K562 (cell line): ENCODE measurements around the gene TNK2. TPM values are rescaled to one million over a fixed set of nuclear protein-coding genes. Genes with fewer than 3 reads are reported as not detected.

Source experiments
- CREB1 ChIP-seq, 2 experiments: sonication (generic) in 1 of 2; formaldehyde crosslinking in 1 of 2; IDR thresholded peaks; 2 replicates each; pipeline versions ENCODE4 v1.6.1 to v1.8.0; 2012 to 2022; ENCODE audit warnings: inconsistent platforms in 1 of 2, mild to moderate bottlenecking in 1 of 2, missing genetic modification reagents in 1 of 2, moderate library complexity in 1 of 2
- E2F8 ChIP-seq: fragments of 450-650 bp; IDR thresholded peaks from 2 replicates; pipeline ENCODE4 v1.7.1; 2018; ENCODE audit warnings: mild to moderate bottlenecking, low read depth; ENCODE audit not compliant: partially characterized antibody
- EWSR1 ChIP-seq: fragments of 450-650 bp; IDR thresholded peaks from 2 replicates; pipeline ENCODE4 v1.6.1; 2018; ENCODE audit warnings: borderline replicate concordance, mild to moderate bottlenecking, low read depth, moderate library complexity; ENCODE audit not compliant: partially characterized antibody
- FIP1L1 ChIP-seq: fragments of 200-400 bp; formaldehyde crosslinking; IDR thresholded peaks from 2 replicates; pipeline ENCODE4 v1.6.1; 2018; ENCODE audit warnings: mild to moderate bottlenecking, low read depth, low read length; ENCODE audit not compliant: poor library complexity, severe bottlenecking
- FOS ChIP-seq: IDR thresholded peaks from 3 replicates; pipeline ENCODE4 v1.6.1; 2011; ENCODE audit not compliant: insufficient read length; ENCODE audit errors: extremely low read depth
- GTF2E2 ChIP-seq: fragments of 200-800 bp; sonication (Bioruptor generic); IDR thresholded peaks from 2 replicates; pipeline ENCODE4 v1.6.1; 2016; ENCODE audit warnings: missing genetic modification characterization, missing compliant biosample characterization
- HCFC1 ChIP-seq: IDR thresholded peaks from 2 replicates; pipeline ENCODE4 v1.6.1; 2012; ENCODE audit warnings: low read depth, low read length, improper control_type of control experiment
- HEY1 ChIP-seq: fragments of 250-450 bp; sonication (Bioruptor Pico); IDR thresholded peaks from 2 replicates; pipeline ENCODE4 v1.5.0; 2020; ENCODE audit warnings: mild to moderate bottlenecking, moderate library complexity, borderline replicate concordance
- HOXB6 ChIP-seq: fragments of 250-450 bp; sonication (Bioruptor Pico); IDR thresholded peaks from 2 replicates; pipeline ENCODE4 v1.5.1; 2022; ENCODE audit warnings: mild to moderate bottlenecking, borderline replicate concordance
- MTA1 ChIP-seq: fragments of 450-650 bp; IDR thresholded peaks from 2 replicates; pipeline ENCODE4 v1.6.1; 2017; ENCODE audit warnings: borderline replicate concordance
- NRF1 ChIP-seq, 2 experiments: fragments of 450-650 bp; IDR thresholded peaks in 1 of 2; conservative IDR thresholded peaks in 1 of 2; 2 replicates each; pipeline ENCODE4 v1.6.1; 2014; ENCODE audit warnings: mild to moderate bottlenecking in 2 of 2
- SNIP1 ChIP-seq: fragments of 450-650 bp; IDR thresholded peaks from 2 replicates; pipeline ENCODE4 v1.7.1; 2017; ENCODE audit warnings: low read depth, mild to moderate bottlenecking
- SOX6 ChIP-seq: fragments of 450-650 bp; IDR thresholded peaks from 2 replicates; pipeline ENCODE4 v1.6.1; 2014; ENCODE audit warnings: mild to moderate bottlenecking
- TEAD2 ChIP-seq: fragments of 450-650 bp; IDR thresholded peaks from 2 replicates; pipeline ENCODE4 v1.6.1; 2016; ENCODE audit warnings: missing genetic modification characterization, control low read depth, missing compliant biosample characterization
- TRIM25 ChIP-seq: fragments of 450-650 bp; IDR thresholded peaks from 2 replicates; pipeline ENCODE4 v1.7.0; 2016; ENCODE audit warnings: borderline replicate concordance
- ZFP36 ChIP-seq: fragments of 150-350 bp; IDR thresholded peaks from 2 replicates; pipeline ENCODE4 v1.6.1; 2018; ENCODE audit warnings: low read length, low read depth; ENCODE audit not compliant: partially characterized antibody
- ZNF217 ChIP-seq: sonication (generic); formaldehyde crosslinking; IDR thresholded peaks from 2 replicates; pipeline ENCODE4 v1.8.0; 2022; ENCODE audit warnings: mild to moderate bottlenecking, missing genetic modification reagents
- ZNF24 ChIP-seq: fragments of 450-650 bp; IDR thresholded peaks from 2 replicates; pipeline ENCODE4 v1.6.1; 2016
- ZNF644 ChIP-seq: fragments of 200-800 bp; sonication (Bioruptor generic); IDR thresholded peaks from 2 replicates; pipeline ENCODE4 v1.6.1; 2016; ENCODE audit warnings: low read depth, missing genetic modification characterization, missing compliant biosample characterization
- ZNF707 ChIP-seq: fragments of 250-450 bp; sonication (Bioruptor Pico); conservative IDR thresholded peaks from 2 replicates; pipeline ENCODE4 v1.8.0; 2022; ENCODE audit warnings: inconsistent platforms, mild to moderate bottlenecking, moderate library complexity
- ZNF766 ChIP-seq: fragments of 200-800 bp; sonication (Bioruptor generic); conservative IDR thresholded peaks from 2 replicates; pipeline ENCODE4 v1.6.1; 2016; ENCODE audit warnings: missing genetic modification characterization, missing compliant biosample characterization
- polyA plus RNA-seq, 8 experiments: library from polyadenylated mRNA; depleted of rRNA in 4 of 8; stranded (reverse) in 5 of 8; unstranded in 3 of 8; fragments of >200 nt; fragmentation: Nextera tagmentation in 2 of 8; fragmentation: Illumina TruSeq in 1 of 8; extraction: Ambion mirVana in 2 of 8; extraction: Trizol in 1 of 8; gene quantifications; 2 replicates each; pipeline versions ENCODE4 v1.2.1 to v1.2.3, GENCODE V29; 2011 to 2014; ENCODE audit warnings: inconsistent platforms in 1 of 8, missing spikeins in 1 of 8
- total RNA-seq, 7 experiments: library from RNA; depleted of rRNA in 6 of 7; stranded (reverse); fragments of >200 nt in 6 of 7; fragmentation: Illumina TruSeq in 2 of 7; extraction: Trizol in 2 of 7; gene quantifications; 2 replicates each; pipeline versions ENCODE4 v1.2.1 to v1.2.3, GENCODE V29; 2011 to 2021; ENCODE audit warnings: low replicate concordance in 1 of 7
- TF ChIP-seq, protein P1 (sequence below): fragments of 450-650 bp; formaldehyde crosslinking; IDR thresholded peaks from 2 replicates; pipeline ENCODE4 v1.4.0; 2020; ENCODE audit warnings: mild to moderate bottlenecking, moderate library complexity

TNK2 gene
- total and polyA plus RNA-seq, 9 of the 15 experiments (the other 6 are each of a cell fraction or from before 2014, with no cell fraction given) = 0.03 to 33.8 (median 6.5) TPM

- TF ChIP-seq NRF1 (conservative IDR thresholded peaks at IDR 0.05 in 1 of 2, IDR thresholded peaks at IDR 0.05 in 1 of 2) (peak; percentile 31 to 42; a peak in 2 of 4 replicates), ZNF217 (no peak), TRIM25 (no peak), ZNF644 (tag) (no peak), FIP1L1 (no peak), SOX6 (no peak), ZFP36 (no peak), CREB1 (IDR thresholded peaks at IDR 0.05) (peak; percentile 84), CREB1 (CRISPR knock-in tag; IDR thresholded peaks at IDR 0.05) (peak; percentile 72), FOS (no peak), MTA1 (no peak), GTF2E2 (tag) (no peak), ZNF24 (no peak), HCFC1 (peak; percentile 31; the same call in 1 of the 2 replicates), ZNF707 (CRISPR knock-in tag) (no peak), HEY1 (CRISPR knock-in tag) (no peak), HOXB6 (no peak), TEAD2 (tag) (no peak), EWSR1 (no peak), E2F8 (peak; percentile 40), ZNF766 (CRISPR knock-in tag) (no peak), SNIP1 (no peak)
- TF ChIP-seq, protein P1, sequence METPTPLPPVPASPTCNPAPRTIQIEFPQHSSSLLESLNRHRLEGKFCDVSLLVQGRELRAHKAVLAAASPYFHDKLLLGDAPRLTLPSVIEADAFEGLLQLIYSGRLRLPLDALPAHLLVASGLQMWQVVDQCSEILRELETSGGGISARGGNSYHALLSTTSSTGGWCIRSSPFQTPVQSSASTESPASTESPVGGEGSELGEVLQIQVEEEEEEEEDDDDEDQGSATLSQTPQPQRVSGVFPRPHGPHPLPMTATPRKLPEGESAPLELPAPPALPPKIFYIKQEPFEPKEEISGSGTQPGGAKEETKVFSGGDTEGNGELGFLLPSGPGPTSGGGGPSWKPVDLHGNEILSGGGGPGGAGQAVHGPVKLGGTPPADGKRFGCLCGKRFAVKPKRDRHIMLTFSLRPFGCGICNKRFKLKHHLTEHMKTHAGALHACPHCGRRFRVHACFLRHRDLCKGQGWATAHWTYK (CRISPR knock-in tag) = no peak
Observed at GRCh38 chr3:195914648-195915473, 6.5 kb upstream of the TNK2 start (continued).
